Activated CD4-positive, alpha-beta memory T cell treated with anti-CD3 and anti-CD28 coated beads for 36 hours (primary cell): ENCODE data around the gene CDC34. TPM values are rescaled to one million over a fixed set of nuclear protein-coding genes. Genes with fewer than 3 reads are reported as not detected.

Experiments used
- CTCF ChIA-PET: fragments of 350-600 bp; sonication (Branson Sonifier 250); formaldehyde crosslinking; loops from one replicate; lab custom pipeline; 2021; ENCODE audit warnings: antibody characterized with exemption, inconsistent platforms; lab: Charles Lee
- POLR2A ChIA-PET: fragments of 350-600 bp; sonication (Branson Sonifier 250); formaldehyde crosslinking; loops from one replicate; lab custom pipeline; 2021; ENCODE audit warnings: antibody characterized with exemption; lab: Charles Lee
- DNase-seq: peaks from one replicate; pipeline ENCODE4 v3.0.0-alpha.2; 2020
- H3K27ac Mint-ChIP-seq: one replicate; pipeline ENCODE4 v1.8.0; 2021; ENCODE audit warnings: mixed read lengths
- H3K27me3 Mint-ChIP-seq: one replicate; pipeline ENCODE4 v1.8.0; 2021; ENCODE audit warnings: mixed read lengths
- H3K36me3 Mint-ChIP-seq: one replicate; pipeline ENCODE4 v1.8.0; 2021; ENCODE audit warnings: mixed read lengths
- H3K4me1 Mint-ChIP-seq: one replicate; pipeline ENCODE4 v1.8.0; 2021; ENCODE audit warnings: low read depth, mixed read lengths
- H3K4me3 Mint-ChIP-seq: one replicate; pipeline ENCODE4 v1.8.0; 2021; ENCODE audit warnings: mild to moderate bottlenecking, mixed read lengths
- H3K9me3 Mint-ChIP-seq: one replicate; pipeline ENCODE4 v1.8.0; 2021; ENCODE audit warnings: mixed read lengths
- intact Hi-C: fragments of 100-400 bp; cut with micrococcal nuclease; formaldehyde crosslinking; loops from one replicate; pipeline ENCODE4 v1.15.1; 2023
- total RNA-seq, 2 experiments: library from RNA; stranded (reverse); gene quantifications; one replicate each; pipeline ENCODE4 v1.2.3, GENCODE V29; 2021

Gene CDC34
- total RNA-seq, 2 experiments from 2014 or later: 45.9 to 46.4 TPM

DNA sequence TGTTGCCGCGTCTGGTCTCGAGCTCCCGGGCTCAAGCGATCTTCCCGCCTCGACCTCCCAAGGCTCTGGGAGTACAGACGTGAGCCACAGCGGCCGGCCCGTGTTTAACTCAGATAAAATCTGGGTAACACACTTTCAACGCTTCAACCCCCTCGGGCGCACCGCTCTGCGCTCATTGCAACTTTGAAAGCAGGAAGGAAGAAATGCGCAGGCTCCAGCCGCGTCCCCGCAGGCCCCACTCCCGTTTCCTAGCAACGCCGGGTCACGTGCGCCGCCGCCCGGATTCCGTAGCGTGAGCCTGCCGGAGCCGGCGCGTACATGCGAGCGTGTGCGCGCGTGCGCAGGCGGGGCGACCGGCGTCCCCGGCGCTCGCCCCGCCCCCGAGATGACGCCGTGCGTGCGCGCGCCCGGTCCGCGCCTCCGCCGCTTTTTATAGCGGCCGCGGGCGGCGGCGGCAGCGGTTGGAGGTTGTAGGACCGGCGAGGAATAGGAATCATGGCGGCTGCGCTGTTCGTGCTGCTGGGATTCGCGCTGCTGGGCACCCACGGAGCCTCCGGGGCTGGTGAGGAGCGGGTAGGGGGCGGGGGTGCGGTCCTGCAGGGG, 40.7 kb downstream of the CDC34 start, which contains the start of gene BSG:
TSS of gene BSG (plus strand) at position 457 of the 603 bp plus-strand sequence. CDS start at position 496, 39 bp downstream.
- intact Hi-C loops: loop anchor here (1.0 to 2.0 kb wide), 6 partner anchors 39 to 225 kb away; partner anchors contain the start of genes CDC34, PTBP1 and TPGS1
- peak; percentile 99 for DNase-seq
- peak within 1 kb of the TSS; percentile 92 for H3K4me3 Mint-ChIP-seq
- H3K27me3 Mint-ChIP-seq: no peaks in the 10 kb centered on the region
- H3K27ac Mint-ChIP-seq: peak within 1 kb of the TSS; percentile 93
- POLR2A ChIA-PET: interaction anchor here (0.6 to 1.1 kb wide), 5 partner anchors 25 to 85 kb away, joined by 3 to 5 read pairs (median 3); no protein-coding TSS in a partner anchor
- H3K9me3 Mint-ChIP-seq: no peaks in the 10 kb centered on the region
- CTCF ChIA-PET: interaction anchor here (0.6 to 1.7 kb wide), 2 partner anchors 13 to 62 kb away, joined by 3 to 8 read pairs; no protein-coding TSS in a partner anchor
- peaks cover 4% of the 10 kb centered on the region for H3K36me3 Mint-ChIP-seq
- peaks cover 35% of the 10 kb centered on the region for H3K4me1 Mint-ChIP-seq

DNA sequence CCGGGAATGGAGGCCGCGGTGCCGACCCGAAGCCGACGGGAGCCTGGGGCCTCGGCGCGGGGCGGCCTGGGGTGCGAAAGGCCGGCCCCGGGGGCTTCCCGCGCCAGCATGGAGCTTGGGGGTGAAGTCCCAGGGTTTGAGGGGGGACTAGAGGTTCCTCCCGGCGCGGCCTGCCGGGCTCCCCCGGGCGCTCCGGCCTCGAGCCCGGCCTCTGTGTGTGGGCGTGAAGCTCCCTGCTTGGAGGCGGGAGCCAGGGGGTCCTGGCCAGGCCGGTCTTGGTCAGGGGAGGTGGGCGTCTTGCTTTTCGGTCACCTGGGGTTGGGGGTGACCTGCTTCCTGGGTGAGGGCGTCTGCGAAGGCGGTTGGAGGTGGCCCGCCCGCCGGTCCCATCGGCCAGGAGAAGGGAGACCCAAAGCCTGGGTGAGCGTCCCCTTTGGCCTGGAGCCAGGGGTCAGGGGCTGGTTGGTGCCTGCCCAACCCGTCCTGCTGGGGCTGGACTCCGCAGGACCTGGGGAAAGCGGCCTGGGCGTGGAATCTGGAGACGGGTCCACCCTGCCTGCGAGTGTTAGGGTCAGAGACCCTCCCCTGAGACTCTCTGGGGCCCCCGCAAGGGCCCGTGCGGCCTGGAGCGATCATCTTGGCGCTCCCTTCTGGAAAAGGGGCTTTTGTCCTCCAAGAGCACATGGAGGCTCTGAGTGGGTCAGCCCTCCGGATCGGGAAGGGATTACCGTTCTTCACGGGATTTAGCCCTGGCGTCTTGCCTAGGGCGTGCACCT, 41.4 kb downstream of the CDC34 start:
- DNase-seq: peak; percentile 34
- Mint-ChIP-seq H3K27ac (peak overlapping the region; percentile 76), H3K9me3 (no peaks in the 10 kb centered on the region), H3K4me1 (peaks cover 36% of the 10 kb centered on the region), H3K36me3 (peaks cover 4% of the 10 kb centered on the region), H3K27me3 (no peaks in the 10 kb centered on the region), H3K4me3 (peak overlapping the region; percentile 84)
- intact Hi-C loops: loop anchor here (1.0 to 2.0 kb wide), 6 partner anchors 38 to 224 kb away; partner anchors contain the start of genes CDC34, PTBP1 and TPGS1
- ChIA-PET CTCF (interaction anchor here (0.6 to 1.7 kb wide), 2 partner anchors 13 to 62 kb away, joined by 3 to 8 read pairs; no protein-coding TSS in a partner anchor), POLR2A (interaction anchor here (0.6 to 1.1 kb wide), 4 partner anchors 25 to 84 kb away, joined by 3 read pairs; no protein-coding TSS in a partner anchor)

DNA sequence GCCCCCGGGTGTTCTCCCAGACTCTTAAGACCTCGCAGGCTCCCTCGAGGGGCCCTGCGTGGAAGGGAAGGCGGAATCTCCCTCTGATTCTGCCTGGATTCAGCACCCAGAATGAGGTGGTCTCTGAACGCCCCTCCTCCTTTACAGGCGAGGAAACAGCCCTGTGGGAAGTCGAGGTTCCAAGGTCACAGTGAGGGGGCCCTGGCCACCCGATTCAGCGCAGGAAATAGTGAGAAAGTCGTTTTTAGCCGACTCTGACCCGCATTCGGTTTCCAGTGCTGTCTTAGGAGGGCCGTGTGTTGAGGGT, 41.9 kb downstream of the CDC34 start:
- Mint-ChIP-seq H3K27me3 (no peaks in the 10 kb centered on the region), H3K27ac (no peak overlapping the region), H3K4me3 (peak overlapping the region; percentile 77), H3K36me3 (peaks cover 4% of the 10 kb centered on the region), H3K9me3 (no peaks in the 10 kb centered on the region), H3K4me1 (peaks cover 36% of the 10 kb centered on the region)
- DNase-seq: no peak
- CTCF ChIA-PET: no interaction called here
- intact Hi-C loops: loop anchor here (2.0 kb wide), 4 partner anchors 37 to 87 kb away; partner anchors contain the start of genes CDC34 and TPGS1
- POLR2A ChIA-PET: no interaction called here

DNA sequence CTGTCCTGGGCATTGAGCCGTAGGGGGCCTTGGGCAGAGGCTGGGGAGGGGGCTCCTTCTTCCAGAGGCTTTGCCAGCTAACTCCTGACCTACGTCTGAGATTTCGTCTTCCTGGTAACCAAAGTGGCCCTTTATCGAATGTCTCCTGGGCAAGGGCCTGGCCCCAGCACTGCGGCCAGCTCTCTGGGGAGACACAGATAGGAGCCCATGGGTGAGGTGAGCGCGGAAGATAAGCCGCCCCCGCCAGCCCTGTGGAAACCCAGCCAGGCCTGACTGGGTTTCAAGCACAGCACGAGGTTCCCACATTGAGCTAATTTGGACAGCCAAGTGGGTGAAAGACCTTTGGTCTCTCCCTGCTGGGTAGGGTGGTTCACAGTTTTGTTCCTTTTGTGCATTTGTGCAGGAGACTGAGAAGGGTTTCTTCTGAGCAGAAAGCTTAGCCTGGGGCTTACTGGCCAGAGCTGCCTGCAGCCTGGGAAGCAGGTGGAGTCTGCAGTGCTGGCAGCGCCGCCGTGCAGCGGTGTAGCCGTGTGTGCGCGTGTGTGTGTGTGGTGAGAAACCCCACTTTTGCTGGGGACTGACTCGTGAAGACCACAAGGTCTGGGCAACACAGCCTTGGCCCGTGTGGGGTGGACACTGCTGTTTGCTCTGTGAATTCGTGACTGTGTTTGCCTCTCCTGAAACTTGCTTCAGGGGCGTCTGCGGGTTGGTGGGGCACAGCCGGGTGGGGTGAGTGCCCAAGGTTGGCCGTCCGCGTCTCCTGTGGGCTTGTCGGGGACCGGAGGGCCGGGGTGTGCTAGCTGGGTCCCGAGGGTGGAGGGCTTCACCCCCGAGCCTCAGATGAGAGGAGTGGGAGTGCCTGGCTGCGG, 43.3 kb downstream of the CDC34 start:
- H3K9me3 Mint-ChIP-seq: no peaks in the 10 kb centered on the region
- intact Hi-C loops: no loop called here
- ChIA-PET CTCF (interaction anchor here (1.1 to 3.1 kb wide), 3 partner anchors 9 to 64 kb away, joined by 3 to 18 read pairs (median 3); no protein-coding TSS in a partner anchor), POLR2A (interaction anchor here (1.1 kb wide), 1 partner anchor 43 kb away, joined by 3 read pairs; no protein-coding TSS in a partner anchor)
- DNase-seq: no peak
- peaks cover 34% of the 10 kb centered on the region for H3K4me1 Mint-ChIP-seq
- H3K27me3 Mint-ChIP-seq: no peaks in the 10 kb centered on the region
- no peak overlapping the region for H3K27ac Mint-ChIP-seq
- H3K36me3 Mint-ChIP-seq: peaks cover 2% of the 10 kb centered on the region
- peak overlapping the region; percentile 37 for H3K4me3 Mint-ChIP-seq

DNA sequence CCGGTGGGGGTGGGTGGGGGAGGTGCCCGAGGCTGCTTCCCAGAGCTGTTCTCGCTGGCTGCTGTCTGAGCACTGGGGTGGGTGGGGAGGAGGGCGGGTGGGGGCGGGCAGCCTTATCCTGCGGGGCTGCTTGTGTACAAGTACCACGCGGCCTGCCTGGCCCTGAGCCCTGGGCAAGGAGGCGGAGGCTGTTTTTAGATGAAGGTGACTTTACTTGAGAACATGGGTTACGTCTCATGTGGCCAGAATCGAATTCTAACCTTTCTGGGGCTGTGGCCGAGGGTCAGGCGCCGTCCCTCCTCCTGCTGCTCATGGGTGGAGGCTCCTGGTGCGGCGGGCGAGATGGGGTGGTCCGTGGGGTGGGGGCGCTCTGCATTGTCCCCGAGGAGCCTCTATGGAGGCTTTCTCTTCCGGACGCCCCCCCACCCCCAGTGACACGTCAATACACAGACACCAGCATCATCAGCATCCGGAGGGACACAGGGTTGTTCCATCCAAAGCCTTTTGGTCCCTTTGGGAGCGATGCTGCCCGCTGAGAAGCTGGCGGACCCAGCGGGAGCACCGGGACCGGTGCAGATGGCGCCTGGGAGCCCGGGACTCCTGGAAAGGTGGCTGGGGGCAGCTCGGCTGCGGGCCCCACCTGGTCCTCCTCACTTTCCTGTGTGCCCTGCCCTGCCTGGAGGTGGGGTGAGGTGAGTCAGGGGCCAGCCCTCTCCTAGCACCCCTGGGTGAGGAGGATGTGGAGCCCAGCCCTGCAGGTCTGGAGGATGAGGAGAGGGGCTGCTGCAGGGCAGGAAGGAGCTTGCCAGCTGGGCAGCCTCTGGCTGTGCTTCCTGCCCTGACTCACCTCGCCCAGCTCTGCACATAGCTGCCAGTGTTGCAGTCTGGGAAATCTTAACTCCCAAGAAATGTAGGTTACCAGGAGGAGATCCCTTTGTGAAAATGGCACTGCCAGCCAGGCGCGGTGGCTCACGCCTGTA, 44.3 kb downstream of the CDC34 start:
- Mint-ChIP-seq H3K27ac (no peak overlapping the region), H3K4me1 (peaks cover 33% of the 10 kb centered on the region), H3K4me3 (no peak overlapping the region), H3K9me3 (no peaks in the 10 kb centered on the region), H3K27me3 (no peaks in the 10 kb centered on the region), H3K36me3 (peaks cover 2% of the 10 kb centered on the region)
- POLR2A ChIA-PET: interaction anchor here (1.1 kb wide), 1 partner anchor 44 kb away, joined by 3 read pairs; no protein-coding TSS in a partner anchor
- no peak for DNase-seq
- CTCF ChIA-PET: interaction anchor here (1.3 to 3.1 kb wide), 3 partner anchors 8 to 65 kb away, joined by 4 to 18 read pairs (median 6); no protein-coding TSS in a partner anchor
- intact Hi-C loops: no loop called here

DNA sequence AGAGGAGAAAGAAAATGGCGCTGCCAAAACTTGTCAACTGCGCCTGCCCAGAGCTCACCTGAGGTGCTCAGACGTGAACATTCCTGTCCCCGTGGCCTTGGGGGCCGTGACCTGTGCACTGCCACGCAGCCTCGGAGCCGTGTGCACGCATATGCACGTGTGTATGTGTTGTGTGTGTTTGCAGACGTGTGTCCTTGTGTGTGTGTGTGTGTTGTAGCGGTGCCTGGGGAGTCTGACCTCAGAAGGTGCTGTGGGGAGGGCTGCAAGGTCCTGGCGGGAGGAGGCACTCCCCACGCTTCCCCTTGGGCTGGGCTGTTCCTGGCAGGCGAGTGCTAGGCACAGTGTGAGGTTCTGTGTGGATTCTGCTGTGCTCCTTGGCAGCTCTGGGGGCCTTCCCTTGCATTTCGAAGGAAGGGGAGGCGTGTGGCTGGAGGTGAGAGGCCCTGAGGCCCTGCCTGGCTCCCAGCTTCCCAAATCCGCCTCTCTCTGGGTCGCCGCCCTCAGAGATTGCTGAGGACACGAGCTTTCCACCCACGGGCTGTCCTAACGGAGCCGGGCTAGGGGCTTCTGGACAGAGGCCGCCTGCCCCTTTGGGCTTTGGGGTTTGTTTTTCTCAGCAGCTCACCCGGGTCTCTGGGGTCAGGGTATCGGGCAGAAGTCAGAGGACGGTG, 45.3 kb downstream of the CDC34 start:
- H3K27me3 Mint-ChIP-seq: no peaks in the 10 kb centered on the region
- H3K4me3 Mint-ChIP-seq: no peak overlapping the region
- ChIA-PET POLR2A (interaction anchor here (0.6 kb wide), 1 partner anchor 54 kb away, joined by 4 read pairs; no protein-coding TSS in a partner anchor), CTCF (interaction anchor here (1.2 to 3.1 kb wide), 4 partner anchors 7 to 66 kb away, joined by 3 to 18 read pairs (median 5); no protein-coding TSS in a partner anchor)
- no peak for DNase-seq
- H3K9me3 Mint-ChIP-seq: no peaks in the 10 kb centered on the region
- no peaks in the 10 kb centered on the region for H3K36me3 Mint-ChIP-seq
- H3K27ac Mint-ChIP-seq: no peak overlapping the region
- intact Hi-C loops: no loop called here
- peaks cover 27% of the 10 kb centered on the region for H3K4me1 Mint-ChIP-seq

DNA sequence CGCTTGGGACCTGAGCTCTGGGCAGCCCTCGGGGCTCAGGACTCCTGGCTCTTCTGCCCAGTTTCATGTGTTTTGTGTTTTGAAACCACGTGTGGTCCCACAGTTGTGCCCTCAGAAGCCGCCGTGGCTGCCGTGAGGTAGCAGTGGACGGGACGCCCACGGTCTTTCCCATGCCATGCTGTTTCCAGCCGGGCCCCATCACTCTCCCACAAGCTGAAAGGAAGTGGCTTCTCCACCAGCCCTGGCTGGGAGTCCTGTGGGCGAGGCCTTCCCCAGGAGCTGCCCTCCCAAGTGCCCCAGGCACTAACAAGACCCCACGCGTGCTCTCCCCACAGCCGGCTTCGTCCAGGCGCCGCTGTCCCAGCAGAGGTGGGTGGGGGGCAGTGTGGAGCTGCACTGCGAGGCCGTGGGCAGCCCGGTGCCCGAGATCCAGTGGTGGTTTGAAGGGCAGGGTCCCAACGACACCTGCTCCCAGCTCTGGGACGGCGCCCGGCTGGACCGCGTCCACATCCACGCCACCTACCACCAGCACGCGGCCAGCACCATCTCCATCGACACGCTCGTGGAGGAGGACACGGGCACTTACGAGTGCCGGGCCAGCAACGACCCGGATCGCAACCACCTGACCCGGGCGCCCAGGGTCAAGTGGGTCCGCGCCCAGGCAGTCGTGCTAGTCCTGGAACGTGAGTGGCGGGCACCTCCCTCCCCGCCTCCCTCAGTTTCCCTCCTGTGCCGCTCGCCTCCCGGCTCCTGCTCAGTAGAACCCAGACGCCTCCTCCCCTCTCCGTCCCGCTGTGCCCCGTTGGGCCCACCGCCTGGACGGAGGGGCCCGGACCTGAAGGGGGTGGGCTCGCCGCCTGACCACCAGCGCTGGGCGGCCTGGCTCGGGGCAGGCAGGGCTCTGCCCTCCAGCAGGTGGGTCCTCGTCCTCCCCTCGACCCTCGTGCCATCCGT, 46.2 kb downstream of the CDC34 start:
- H3K27me3 Mint-ChIP-seq: no peaks in the 10 kb centered on the region
- intact Hi-C loops: no loop called here
- H3K4me3 Mint-ChIP-seq: no peak overlapping the region
- no peaks in the 10 kb centered on the region for H3K36me3 Mint-ChIP-seq
- no peak for DNase-seq
- ChIA-PET POLR2A (no interaction called here), CTCF (interaction anchor here (1.2 to 1.6 kb wide), 3 partner anchors 10 to 67 kb away, joined by 3 to 6 read pairs (median 4); no protein-coding TSS in a partner anchor)
- H3K9me3 Mint-ChIP-seq: no peaks in the 10 kb centered on the region
- H3K27ac Mint-ChIP-seq: no peak overlapping the region
- peaks cover 26% of the 10 kb centered on the region for H3K4me1 Mint-ChIP-seq

DNA sequence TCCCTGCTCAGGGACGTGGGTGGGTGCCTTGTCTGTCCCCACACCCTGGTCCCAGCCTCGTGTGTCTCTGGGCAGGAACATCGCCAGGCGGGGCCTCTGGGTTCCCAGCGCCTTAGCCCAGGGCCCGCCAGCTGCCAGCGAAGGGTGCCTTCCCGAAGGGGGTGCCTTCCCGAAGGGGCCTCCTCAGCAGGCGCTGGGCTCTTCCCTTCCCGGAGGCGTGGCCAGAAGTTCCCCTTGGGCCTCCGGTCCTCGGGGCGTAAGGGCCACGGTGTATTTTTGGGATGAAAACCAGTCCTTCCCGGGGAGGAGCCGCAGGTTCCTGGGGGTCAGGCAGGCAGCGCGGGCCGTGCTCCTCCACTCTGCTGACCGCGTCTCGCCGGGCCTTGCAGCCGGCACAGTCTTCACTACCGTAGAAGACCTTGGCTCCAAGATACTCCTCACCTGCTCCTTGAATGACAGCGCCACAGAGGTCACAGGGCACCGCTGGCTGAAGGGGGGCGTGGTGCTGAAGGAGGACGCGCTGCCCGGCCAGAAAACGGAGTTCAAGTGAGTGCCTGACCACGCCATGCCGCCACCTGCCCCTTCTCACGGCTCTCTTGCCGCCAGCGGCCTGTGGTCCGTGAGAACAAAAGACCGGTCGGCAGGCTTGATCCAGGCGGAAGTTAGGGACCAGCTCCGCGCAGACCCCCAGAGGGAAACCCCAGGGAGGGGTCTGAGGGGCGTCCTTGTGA, 47.7 kb downstream of the CDC34 start:
- intact Hi-C loops: no loop called here
- no peaks in the 10 kb centered on the region for H3K27me3 Mint-ChIP-seq

DNA sequence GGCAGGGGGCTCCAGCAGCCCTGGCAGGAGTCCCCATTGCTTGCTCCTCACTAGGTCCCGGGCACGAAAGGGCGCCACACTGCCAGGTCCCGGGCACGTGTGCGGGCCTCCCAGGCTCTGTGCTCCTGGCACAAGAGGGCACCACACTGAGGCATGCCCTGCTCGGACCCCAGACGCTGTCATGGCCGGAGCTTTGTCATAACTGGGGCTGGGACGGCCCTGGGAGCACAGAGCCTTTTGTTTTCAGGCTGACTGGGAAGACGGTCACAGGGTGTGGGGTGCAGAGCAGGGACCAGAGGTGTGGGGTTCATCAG, 48.2 kb downstream of the CDC34 start:
- Mint-ChIP-seq H3K4me3 (no peak overlapping the region), H3K4me1 (peaks cover 14% of the 10 kb centered on the region), H3K27me3 (no peaks in the 10 kb centered on the region), H3K9me3 (no peaks in the 10 kb centered on the region), H3K36me3 (peaks cover 3% of the 10 kb centered on the region), H3K27ac (no peak overlapping the region)
- DNase-seq: no peak
- POLR2A ChIA-PET: no interaction called here
- CTCF ChIA-PET: no interaction called here
- intact Hi-C loops: loop anchor here (10.0 kb wide), 1 partner anchor 55 kb away; the partner anchor contains the start of genes FGF22 and POLRMT

More for the DNA sequence above, 47.7 kb downstream of the CDC34 start:
- H3K27ac Mint-ChIP-seq: no peak overlapping the region
- DNase-seq: no peak
- CTCF ChIA-PET: no interaction called here
- POLR2A ChIA-PET: no interaction called here
- peaks cover 3% of the 10 kb centered on the region for H3K36me3 Mint-ChIP-seq
- H3K4me1 Mint-ChIP-seq: peaks cover 19% of the 10 kb centered on the region
- H3K9me3 Mint-ChIP-seq: no peaks in the 10 kb centered on the region
- H3K4me3 Mint-ChIP-seq: no peak overlapping the region
